Keratinocyte (primary cell): ENCODE data around the gene RNF151. TPM values are rescaled to one million over a fixed set of nuclear protein-coding genes. Genes with fewer than 3 reads are reported as not detected.

Experiments used
- DNase-seq: peaks from one replicate; pipeline ENCODE4 v3.0.0-alpha.2; 2011; ENCODE audit warnings: low read depth, missing footprints, low spot score
- FAIRE-seq: peaks from 2 replicates; lab custom pipeline; 2011; peaks lifted over from hg19 to GRCh38; lab: Jason Lieb, UNC
- H2AFZ ChIP-seq: 2 replicates; pipeline ENCODE4 v1.6.0; 2012; ENCODE audit warnings: low read length, control low read depth, inconsistent platforms; ENCODE audit not compliant: control insufficient read depth
- H3K27ac ChIP-seq: 2 replicates; pipeline ENCODE4 v1.5.1; 2011; ENCODE audit warnings: low read length; ENCODE audit not compliant: control insufficient read depth, insufficient read depth
- H3K27me3 ChIP-seq: 3 replicates; pipeline ENCODE4 v1.6.0; 2011; ENCODE audit warnings: low read length; ENCODE audit not compliant: control insufficient read depth, insufficient read depth; ENCODE audit errors: extremely low read depth
- H3K36me3 ChIP-seq, 2 experiments: 2 replicates in 1 of 2; 3 replicates in 1 of 2; pipeline ENCODE4 v1.5.1; 2011; ENCODE audit warnings: low read length in 2 of 2, mild to moderate bottlenecking in 1 of 2; ENCODE audit not compliant: control insufficient read depth in 2 of 2, insufficient read depth in 2 of 2; ENCODE audit errors: extremely low read depth in 1 of 2
- H3K4me1 ChIP-seq: 3 replicates; pipeline ENCODE4 v1.5.1; 2011; ENCODE audit warnings: low read length; ENCODE audit not compliant: control insufficient read depth, insufficient read depth; ENCODE audit errors: extremely low read depth
- H3K4me2 ChIP-seq: 3 replicates; pipeline ENCODE4 v1.6.0; 2011; ENCODE audit warnings: low read depth, low read length; ENCODE audit not compliant: control insufficient read depth, insufficient read depth; ENCODE audit errors: extremely low read depth
- H3K4me3 ChIP-seq, 3 experiments: fragments of 200-600 bp in 1 of 3; sonication (generic) in 1 of 3; 2 replicates in 2 of 3; 3 replicates in 1 of 3; pipeline ENCODE4 v1.5.1; 2011 to 2016; ENCODE audit warnings: low read length in 3 of 3, mild to moderate bottlenecking in 3 of 3, control low read depth in 2 of 3, inconsistent platforms in 1 of 3, low read depth in 1 of 3, mixed read lengths in 1 of 3, mixed run types in 1 of 3, moderate library complexity in 1 of 3; ENCODE audit not compliant: control insufficient read depth in 2 of 3, insufficient read depth in 2 of 3; ENCODE audit errors: extremely low read depth in 1 of 3
- H3K79me2 ChIP-seq: 2 replicates; pipeline ENCODE4 v1.6.0; 2012; ENCODE audit warnings: low read length; ENCODE audit not compliant: control insufficient read depth, insufficient read depth
- H3K9ac ChIP-seq: 3 replicates; pipeline ENCODE4 v1.6.0; 2011; ENCODE audit warnings: low read length; ENCODE audit not compliant: control insufficient read depth, insufficient read depth; ENCODE audit errors: extremely low read depth
- H3K9me1 ChIP-seq: 3 replicates; pipeline ENCODE4 v1.6.0; 2011; ENCODE audit warnings: low read length; ENCODE audit not compliant: control insufficient read depth, insufficient read depth; ENCODE audit errors: extremely low read depth
- H3K9me3 ChIP-seq: 2 replicates; pipeline ENCODE4 v1.5.1; 2012; ENCODE audit warnings: low read depth, low read length; ENCODE audit not compliant: control insufficient read depth
- H4K20me1 ChIP-seq: 3 replicates; pipeline ENCODE4 v1.6.0; 2011; ENCODE audit warnings: low read length; ENCODE audit not compliant: control insufficient read depth, insufficient read depth; ENCODE audit errors: extremely low read depth
- CTCF ChIP-seq, 3 experiments: IDR thresholded peaks in 1 of 3; conservative IDR thresholded peaks in 1 of 3; optimal IDR thresholded peaks in 1 of 3; 2 replicates in 2 of 3; 3 replicates in 1 of 3; pipeline versions ENCODE3 to v1.5.1; 2011; ENCODE audit warnings: low read length in 3 of 3, mild to moderate bottlenecking in 3 of 3, moderate library complexity in 2 of 3, control low read depth in 1 of 3, inconsistent platforms in 1 of 3; ENCODE audit not compliant: insufficient read depth in 2 of 3; ENCODE audit errors: extremely low read depth in 1 of 3
- EZH2 ChIP-seq: IDR thresholded peaks from one replicate; pipeline ENCODE4 v1.6.1; 2012; ENCODE audit warnings: inconsistent platforms, mild to moderate bottlenecking, low read length, moderate library complexity
- dilution Hi-C: fragments of 300-500 bp; cut with MboI; formaldehyde crosslinking; loops from one replicate; pipeline ENCODE4 v1.7.0; 2020; ENCODE audit warnings: low sequenced_read_pairs; ENCODE audit not compliant: extremely low pct_ligation_motif_present
- polyA plus RNA-seq, 5 experiments: library from polyadenylated mRNA; depleted of rRNA in 3 of 5; stranded (reverse) in 3 of 5; stranded (forward) in 1 of 5; unstranded in 1 of 5; fragments of >200 nt; gene quantifications; 1 replicate in 1 of 5; 2 replicates in 3 of 5; 3 replicates in 1 of 5; pipeline versions ENCODE4 v1.2.1 to v1.2.3, GENCODE V29; 2011 to 2012; ENCODE audit warnings: missing spikeins in 2 of 5, low read depth in 1 of 5, low replicate concordance in 1 of 5

Gene RNF151
- polyA plus RNA-seq, 1 donor (not counting 4 experiments of a cell fraction or from before 2014, with no cell fraction given): not detected

- TF ChIP-seq CTCF (optimal IDR thresholded peaks at IDR 0.05 in 1 of 3, IDR thresholded peaks at IDR 0.05 in 1 of 3, conservative IDR thresholded peaks at IDR 0.05 in 1 of 3; ENCODE audit: extremely low read depth in 1 of 3, insufficient read depth in 2 of 3, low read length in 3 of 3) (no peak), EZH2 (no peak)
- Histone ChIP-seq H3K27me3 (no peaks in the 10 kb centered on the region), H3K27ac (no peak overlapping the region), H3K9me1 (no peaks in the 10 kb centered on the region), H3K9ac (no peak overlapping the region), H3K4me1 (peaks cover 23% of the 10 kb centered on the region), H3K4me3 (no peak overlapping the region), H3K79me2 (no peaks in the 10 kb centered on the region), H2AFZ (no peak overlapping the region), H3K9me3 (no peaks in the 10 kb centered on the region), H3K36me3 (no peaks in the 10 kb centered on the region), H4K20me1 (no peaks in the 10 kb centered on the region), H3K4me2 (no peak overlapping the region)
- peak; percentile 99 for DNase-seq
- no peak for FAIRE-seq
- dilution Hi-C loops: no loop called here
Measured at GRCh38 chr16:1949507-1949906, 17.1 kb upstream of the RNF151 start.

GRCh38 chr16:1950047-1950446, 16.6 kb upstream of the RNF151 start:
- H3K4me3 ChIP-seq: no peak overlapping the region
- H3K4me1 ChIP-seq: peaks cover 23% of the 10 kb centered on the region
- dilution Hi-C loops: no loop called here
- peak overlapping the region; percentile 56 for H3K27ac ChIP-seq
- TF ChIP-seq CTCF (optimal IDR thresholded peaks at IDR 0.05 in 1 of 3, IDR thresholded peaks at IDR 0.05 in 1 of 3, conservative IDR thresholded peaks at IDR 0.05 in 1 of 3; ENCODE audit: extremely low read depth in 1 of 3, insufficient read depth in 2 of 3, low read length in 3 of 3): peak in 2 of 3 experiments; percentile 46 to 56
- no peak for TF ChIP-seq EZH2
- no peaks in the 10 kb centered on the region for H3K9me3 ChIP-seq
- no peaks in the 10 kb centered on the region for H3K79me2 ChIP-seq
- no peaks in the 10 kb centered on the region for H3K9me1 ChIP-seq
- H4K20me1 ChIP-seq: no peaks in the 10 kb centered on the region
- FAIRE-seq: peak; percentile 88
- H3K27me3 ChIP-seq: no peaks in the 10 kb centered on the region
- DNase-seq: peak; percentile 100
- peak overlapping the region; percentile 52 for H2AFZ ChIP-seq
- H3K4me2 ChIP-seq: peak overlapping the region; percentile 20
- H3K36me3 ChIP-seq: no peaks in the 10 kb centered on the region
- H3K9ac ChIP-seq: peak overlapping the region; percentile 18
